CD4-positive, CD25-positive, alpha-beta regulatory T cell (primary cell): ENCODE data around the gene CEP44. TPM values are rescaled to one million over a fixed set of nuclear protein-coding genes. Genes with fewer than 3 reads are reported as not detected.

Experiments used
- ATAC-seq, 2 donors: fragments of 150-1000 bp; cut with Tn5 transposase; one replicate each; pipeline ENCODE4 v1.10.0; 2021; ENCODE audit warnings: low read depth in 2 of 2, moderate number of reproducible peaks in 2 of 2, moderate library complexity in 1 of 2
- DNase-seq, 3 donors: peaks; one replicate each; pipeline versions ENCODE4 v3.0.0 to v3.0.0-alpha.2; 2012 to 2022; ENCODE audit warnings: mixed read lengths in 1 of 3
- H3K27ac ChIP-seq: one replicate; pipeline ENCODE4 v1.7.0; 2013; ENCODE audit warnings: mild to moderate bottlenecking, low read length; ENCODE audit not compliant: insufficient read depth, poor library complexity, severe bottlenecking
- H3K27me3 ChIP-seq: one replicate; pipeline ENCODE4 v1.7.0; 2013; ENCODE audit warnings: low read length; ENCODE audit not compliant: control insufficient read depth, insufficient read depth
- H3K36me3 ChIP-seq: one replicate; pipeline ENCODE4 v1.7.0; 2013; ENCODE audit warnings: mild to moderate bottlenecking, low read length, moderate library complexity; ENCODE audit not compliant: control insufficient read depth, insufficient read depth
- H3K4me1 ChIP-seq: 2 replicates; pipeline ENCODE4 v1.7.0; 2013; ENCODE audit warnings: mild to moderate bottlenecking, low read length; ENCODE audit not compliant: insufficient read depth, control insufficient read depth, poor library complexity, severe bottlenecking
- H3K4me3 ChIP-seq: one replicate; pipeline ENCODE4 v1.7.0; 2013; ENCODE audit warnings: low read depth, mild to moderate bottlenecking, low read length, moderate library complexity
- H3K9me3 ChIP-seq, 2 experiments: 1 replicate in 1 of 2; 2 replicates in 1 of 2; pipeline ENCODE4 v1.7.0; 2013; ENCODE audit warnings: low read length in 2 of 2, mild to moderate bottlenecking in 1 of 2, moderate library complexity in 1 of 2; ENCODE audit not compliant: control insufficient read depth in 2 of 2
- H3K27ac Mint-ChIP-seq, 3 donors: one replicate each; pipeline ENCODE4 v1.8.0; 2020 to 2022; ENCODE audit warnings: mild to moderate bottlenecking in 3 of 3, mixed read lengths in 3 of 3, moderate library complexity in 2 of 3
- H3K27me3 Mint-ChIP-seq: one replicate; pipeline ENCODE4 v1.8.0; 2022; ENCODE audit warnings: mild to moderate bottlenecking, mixed read lengths
- H3K36me3 Mint-ChIP-seq: one replicate; pipeline ENCODE4 v1.8.0; 2020; ENCODE audit warnings: mixed read lengths
- H3K4me1 Mint-ChIP-seq, 4 donors: one replicate each; pipeline ENCODE4 v1.8.0; 2020 to 2022; ENCODE audit warnings: mixed read lengths in 4 of 4, mild to moderate bottlenecking in 1 of 4
- H3K4me3 Mint-ChIP-seq, 4 donors: one replicate each; pipeline ENCODE4 v1.8.0; 2020 to 2022; ENCODE audit warnings: mild to moderate bottlenecking in 4 of 4, mixed read lengths in 4 of 4, moderate library complexity in 3 of 4
- H3K9me3 Mint-ChIP-seq, 7 donors: one replicate each; pipeline ENCODE4 v1.8.0; 2020 to 2022; ENCODE audit warnings: mixed read lengths in 7 of 7, mild to moderate bottlenecking in 3 of 7, moderate library complexity in 2 of 7
- polyA plus RNA-seq, 4 donors: library from polyadenylated mRNA; unstranded; fragments of 300-500 nt; fragmentation: Illumina TruSeq; gene quantifications; one replicate each; pipeline ENCODE4 v1.2.3, GENCODE V29; 2021
- total RNA-seq: library from RNA; stranded (reverse); gene quantifications from one replicate; pipeline ENCODE4 v1.2.3, GENCODE V29; 2022

The CEP44 gene
- total and polyA plus RNA-seq, 5 donors from 2014 or later = 8.8 to 32.2 (median 15.1) TPM

- H3K9me3 ChIP-seq = no peaks in the 10 kb centered on the region
- no peak overlapping the region for H3K4me3 ChIP-seq
- H3K27ac ChIP-seq = no peak overlapping the region
- no peaks in the 10 kb centered on the region for H3K9me3 Mint-ChIP-seq
- peaks cover 21% of the 10 kb centered on the region for H3K36me3 ChIP-seq
- ATAC-seq (no peak), DNase-seq (no peak)
- H3K4me1 Mint-ChIP-seq = peaks cover 10 to 23% (median 17%) of the 10 kb centered on the region in 4 donors
- no peak overlapping the region for H3K27ac Mint-ChIP-seq
- no peaks in the 10 kb centered on the region for H3K27me3 Mint-ChIP-seq
- H3K4me1 ChIP-seq = no peaks in the 10 kb centered on the region
- H3K36me3 Mint-ChIP-seq = peaks cover 11% of the 10 kb centered on the region
- H3K27me3 ChIP-seq = no peaks in the 10 kb centered on the region
- H3K4me3 Mint-ChIP-seq = no peak overlapping the region
Measured at GRCh38 chr4:174263445-174263736, 20.3 kb upstream of the CEP44 start.

GRCh38 chr4:174265916-174266315 lies 17.8 kb upstream of the CEP44 start:
- Mint-ChIP-seq H3K4me3 (no peak overlapping the region), H3K9me3 (no peaks in the 10 kb centered on the region), H3K4me1 (peaks cover 6 to 29% (median 14%) of the 10 kb centered on the region in 4 donors), H3K36me3 (peaks cover 6% of the 10 kb centered on the region), H3K27me3 (no peaks in the 10 kb centered on the region), H3K27ac (no peak overlapping the region)
- Histone ChIP-seq H3K4me1 (no peaks in the 10 kb centered on the region), H3K36me3 (peaks cover 16% of the 10 kb centered on the region), H3K27me3 (no peaks in the 10 kb centered on the region), H3K4me3 (no peak overlapping the region), H3K9me3 (no peaks in the 10 kb centered on the region), H3K27ac (no peak overlapping the region)
- ATAC-seq (no peak), DNase-seq (no peak)

DNA sequence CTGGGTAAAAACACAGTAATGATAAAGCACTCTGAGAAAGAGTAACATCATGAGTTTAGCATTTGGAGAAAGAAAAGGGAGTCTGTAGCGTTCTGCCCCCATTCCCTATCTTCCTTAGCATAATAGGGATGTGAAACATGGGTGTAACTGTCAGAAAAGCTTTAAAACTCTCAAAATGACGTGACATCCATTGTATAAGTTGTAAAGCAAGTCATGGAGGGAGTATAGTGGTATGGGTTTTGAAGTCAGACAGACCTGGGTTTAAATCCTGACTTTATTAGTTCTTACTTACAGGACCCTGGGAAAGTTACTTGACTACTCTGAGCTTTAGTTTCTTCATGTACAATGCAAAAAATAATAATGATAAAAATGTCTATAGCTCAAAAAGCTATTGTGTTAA lies 17.3 kb upstream of the CEP44 start:
- H3K4me3 Mint-ChIP-seq = no peak overlapping the region
- peaks cover 6 to 34% (median 17%) of the 10 kb centered on the region in 4 donors for H3K4me1 Mint-ChIP-seq
- no peak for DNase-seq
- no peaks in the 10 kb centered on the region for H3K9me3 Mint-ChIP-seq
- H3K27me3 Mint-ChIP-seq = no peaks in the 10 kb centered on the region
- H3K27ac Mint-ChIP-seq = no peak overlapping the region
- H3K27ac ChIP-seq = no peak overlapping the region
- H3K4me1 ChIP-seq = no peaks in the 10 kb centered on the region
- no peak overlapping the region for H3K4me3 ChIP-seq
- H3K36me3 ChIP-seq = peaks cover 16% of the 10 kb centered on the region
- H3K9me3 ChIP-seq = no peaks in the 10 kb centered on the region
- ATAC-seq = no peak
- H3K27me3 ChIP-seq = no peaks in the 10 kb centered on the region
- H3K36me3 Mint-ChIP-seq = peaks cover 6% of the 10 kb centered on the region

- peaks cover 25 to 48% (median 40%) of the 10 kb centered on the region in 4 donors for H3K4me1 Mint-ChIP-seq
- Histone ChIP-seq H3K36me3 (peaks cover 5% of the 10 kb centered on the region), H3K4me1 (peaks cover 5% of the 10 kb centered on the region), H3K27ac (no peak overlapping the region), H3K4me3 (no peak overlapping the region), H3K9me3 (no peaks in the 10 kb centered on the region), H3K27me3 (no peaks in the 10 kb centered on the region)
- DNase-seq (no peak), ATAC-seq (no peak)
- no peaks in the 10 kb centered on the region for H3K36me3 Mint-ChIP-seq
- no peak overlapping the region for H3K4me3 Mint-ChIP-seq
- no peaks in the 10 kb centered on the region for H3K9me3 Mint-ChIP-seq
- no peak overlapping the region for H3K27ac Mint-ChIP-seq
- H3K27me3 Mint-ChIP-seq = no peaks in the 10 kb centered on the region
Measured at GRCh38 chr4:174273930-174274329, 9.8 kb upstream of the CEP44 start.

- no peaks in the 10 kb centered on the region for H3K27me3 ChIP-seq
- H3K27me3 Mint-ChIP-seq = no peaks in the 10 kb centered on the region
- H3K9me3 Mint-ChIP-seq = peaks cover 0 to 4% (median 0%) of the 10 kb centered on the region in 7 donors
- peaks cover 2% of the 10 kb centered on the region for H3K36me3 ChIP-seq
- peaks cover 5% of the 10 kb centered on the region for H3K4me1 ChIP-seq
- H3K9me3 ChIP-seq = no peaks in the 10 kb centered on the region
- no peak overlapping the region for H3K27ac ChIP-seq
- no peak overlapping the region for H3K4me3 ChIP-seq
- H3K4me1 Mint-ChIP-seq = peaks cover 30 to 53% (median 44%) of the 10 kb centered on the region in 4 donors
- ATAC-seq = no peak
- no peak overlapping the region for H3K4me3 Mint-ChIP-seq
- H3K36me3 Mint-ChIP-seq = peaks cover 5% of the 10 kb centered on the region
- no peak for DNase-seq
- no peak overlapping the region for H3K27ac Mint-ChIP-seq
Measured at GRCh38 chr4:174274436-174274835, 9.3 kb upstream of the CEP44 start.

DNA sequence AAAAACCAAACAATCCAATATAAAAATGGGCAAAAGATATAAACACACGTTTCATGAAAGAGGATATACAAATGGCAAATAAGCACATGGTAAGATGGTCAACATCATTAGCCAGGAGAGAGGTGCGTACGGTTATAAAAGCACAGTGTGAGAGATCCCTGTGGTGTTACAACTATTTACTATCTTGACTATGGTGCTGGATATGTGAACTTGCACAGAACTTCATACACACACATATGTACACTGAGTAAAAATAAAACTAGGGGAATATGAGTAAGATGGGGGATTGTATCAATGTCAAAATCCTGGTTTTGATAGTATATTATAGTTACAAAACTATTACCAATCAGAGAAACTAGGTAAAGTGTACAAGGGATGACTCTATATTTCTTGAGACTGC lies 8.6 kb upstream of the CEP44 start:
- Mint-ChIP-seq H3K27ac (peak overlapping the region in 1 of 3 donors; percentile 1), H3K36me3 (peaks cover 10% of the 10 kb centered on the region), H3K4me3 (no peak overlapping the region), H3K4me1 (peaks cover 27 to 59% (median 47%) of the 10 kb centered on the region in 4 donors), H3K9me3 (peaks cover 0 to 7% (median 0%) of the 10 kb centered on the region in 7 donors), H3K27me3 (no peaks in the 10 kb centered on the region)
- DNase-seq = no peak
- Histone ChIP-seq H3K4me3 (no peak overlapping the region), H3K9me3 (no peaks in the 10 kb centered on the region), H3K4me1 (peaks cover 5% of the 10 kb centered on the region), H3K27me3 (no peaks in the 10 kb centered on the region), H3K36me3 (peaks cover 2% of the 10 kb centered on the region), H3K27ac (no peak overlapping the region)
- no peak for ATAC-seq

GRCh38 chr4:174277433-174277832 lies 6.3 kb upstream of the CEP44 start:
- Mint-ChIP-seq H3K36me3 (peaks cover 15% of the 10 kb centered on the region), H3K4me1 (peaks cover 27 to 68% (median 60%) of the 10 kb centered on the region in 4 donors), H3K9me3 (peaks cover 0 to 7% (median 0%) of the 10 kb centered on the region in 7 donors), H3K27me3 (no peaks in the 10 kb centered on the region), H3K27ac (no peak overlapping the region), H3K4me3 (no peak overlapping the region)
- Histone ChIP-seq H3K4me3 (no peak overlapping the region), H3K36me3 (peaks cover 2% of the 10 kb centered on the region), H3K27me3 (no peaks in the 10 kb centered on the region), H3K27ac (no peak overlapping the region), H3K4me1 (peaks cover 8% of the 10 kb centered on the region), H3K9me3 (no peaks in the 10 kb centered on the region)
- no peak for ATAC-seq
- DNase-seq = no peak

DNA sequence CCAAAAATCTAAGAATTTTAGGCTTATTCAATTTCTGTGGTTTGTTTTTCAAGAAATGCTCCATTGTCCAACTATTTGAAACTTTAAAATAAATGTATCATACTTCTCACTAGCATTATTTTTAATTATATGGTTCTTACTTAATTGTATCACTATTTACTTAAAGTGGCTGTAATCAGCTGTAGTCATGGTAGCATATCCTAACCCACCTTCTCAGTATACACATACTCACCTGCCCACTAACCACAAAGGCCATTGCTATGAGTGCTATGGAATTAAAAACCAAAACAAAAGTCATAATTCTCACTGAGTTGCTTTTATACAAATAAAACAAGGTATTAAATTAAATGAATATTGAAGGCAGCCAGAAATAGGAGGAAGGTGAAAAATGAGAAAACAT lies 5.2 kb upstream of the CEP44 start:
- H3K4me1 Mint-ChIP-seq = peaks cover 25 to 71% (median 63%) of the 10 kb centered on the region in 4 donors
- no peak overlapping the region for H3K4me3 ChIP-seq
- DNase-seq (no peak), ATAC-seq (no peak)
- no peaks in the 10 kb centered on the region for H3K27me3 Mint-ChIP-seq
- no peaks in the 10 kb centered on the region for H3K9me3 ChIP-seq
- no peak overlapping the region for H3K27ac ChIP-seq
- no peak overlapping the region for H3K27ac Mint-ChIP-seq
- no peaks in the 10 kb centered on the region for H3K36me3 ChIP-seq
- peaks cover 9% of the 10 kb centered on the region for H3K4me1 ChIP-seq
- H3K9me3 Mint-ChIP-seq = peaks cover 0 to 7% (median 0%) of the 10 kb centered on the region in 7 donors
- no peaks in the 10 kb centered on the region for H3K27me3 ChIP-seq
- peak overlapping the region in 1 of 4 donors; percentile 48 for H3K4me3 Mint-ChIP-seq
- peaks cover 15% of the 10 kb centered on the region for H3K36me3 Mint-ChIP-seq
